K562 (cell line): ENCODE measurements around the gene WNK2.

Experiments used
- CTCF ChIP-seq, 3 experiments: IDR thresholded peaks in 2 of 3; conservative IDR thresholded peaks in 1 of 3; 2 replicates each; pipeline ENCODE4 v1.5.1; 2011 to 2012; ENCODE audit warnings: low read length in 3 of 3, mild to moderate bottlenecking in 3 of 3, control low read depth in 2 of 3, improper control_type of control experiment in 1 of 3, inconsistent platforms in 1 of 3, low read depth in 1 of 3, mixed read lengths in 1 of 3, moderate library complexity in 1 of 3; ENCODE audit not compliant: insufficient read depth in 2 of 3
- EHMT2 ChIP-seq: fragments of 450-650 bp; IDR thresholded peaks from 2 replicates; pipeline ENCODE4 v1.6.1; 2018; ENCODE audit warnings: antibody characterized with exemption
- FOSL1 ChIP-seq: fragments of 200-800 bp; sonication (Bioruptor generic); conservative IDR thresholded peaks from 2 replicates; pipeline ENCODE4 v1.6.1; 2016; ENCODE audit warnings: missing genetic modification characterization, missing compliant biosample characterization
- HNRNPLL ChIP-seq: fragments of 200-400 bp; formaldehyde crosslinking; IDR thresholded peaks from 2 replicates; pipeline ENCODE4 v1.6.1; 2017; ENCODE audit warnings: low read length, low read depth, mild to moderate bottlenecking; ENCODE audit not compliant: poor library complexity, severe bottlenecking
- KLF13 ChIP-seq: fragments of 450-650 bp; IDR thresholded peaks from 2 replicates; pipeline ENCODE4 v1.6.1; 2016; ENCODE audit warnings: missing genetic modification characterization, low read depth, mild to moderate bottlenecking, missing compliant biosample characterization, moderate library complexity, borderline replicate concordance
- POLR2AphosphoS5 ChIP-seq: IDR thresholded peaks from 2 replicates; pipeline ENCODE4 v1.6.1; 2011; ENCODE audit warnings: mild to moderate bottlenecking, low read depth, low read length, moderate library complexity; ENCODE audit not compliant: control insufficient read depth, insufficient read depth
- STAT6 ChIP-seq: sonication (generic); formaldehyde crosslinking; IDR thresholded peaks from 2 replicates; pipeline ENCODE4 v1.8.1; 2023; ENCODE audit warnings: mild to moderate bottlenecking, missing genetic modification reagents

GRCh38 chr9:93258818-93259489 lies 75.0 kb downstream of the WNK2 start:
- TF ChIP-seq EHMT2 (no peak), KLF13 (tag) (no peak), HNRNPLL (no peak), CTCF (IDR thresholded peaks at IDR 0.05 in 2 of 3, conservative IDR thresholded peaks at IDR 0.05 in 1 of 3; ENCODE audit: insufficient read depth in 2 of 3, low read depth in 1 of 3, low read length in 3 of 3) (no peak), FOSL1 (tag) (no peak), POLR2AphosphoS5 (no peak), STAT6 (CRISPR knock-in tag) (no peak)
